ENCODE measurements around the gene JADE2. TPM values are rescaled to one million over a fixed set of nuclear protein-coding genes. Genes with fewer than 3 reads are reported as not detected.

The JADE2 gene
- total and polyA plus RNA-seq, 4 donors: 3.9 to 11.4 (median 5.5) TPM

DNA sequence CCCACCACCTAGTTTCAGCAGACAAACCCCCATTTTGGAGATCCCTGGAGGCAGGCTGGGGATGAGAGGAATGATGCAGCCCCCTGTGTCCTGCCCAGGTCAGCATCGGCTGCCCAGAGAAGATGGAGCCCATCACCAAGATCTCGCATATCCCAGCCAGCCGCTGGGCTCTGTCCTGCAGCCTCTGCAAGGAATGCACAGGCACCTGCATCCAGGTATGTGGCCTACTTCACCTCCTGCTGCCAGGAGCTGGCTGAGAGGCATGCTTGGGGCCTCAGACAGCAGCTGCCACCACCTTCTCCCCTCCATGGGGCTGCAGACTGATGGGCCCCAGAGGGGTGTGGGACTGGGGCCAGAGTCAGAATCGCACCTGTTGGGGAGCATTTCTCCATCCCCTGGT lies 38.9 kb downstream of the JADE2 start:
- Histone ChIP-seq H3K4me3 (ENCODE audit: low read depth in 1 of 3, low read length in 3 of 3) (no peak overlapping the region), H3K36me3 (ENCODE audit: control insufficient read depth in 4 of 4, insufficient read depth in 3 of 4, low read depth in 1 of 4, low read length in 3 of 4) (peaks cover 11 to 54% (median 48%) of the 10 kb centered on the region in 4 donors), H3K9me3 (ENCODE audit: control insufficient read depth in 4 of 4, low read length in 3 of 4) (no peaks in the 10 kb centered on the region), H3K4me1 (ENCODE audit: control insufficient read depth in 4 of 4, insufficient read depth in 4 of 4, low read length in 3 of 4) (peaks cover 13 to 29% (median 25%) of the 10 kb centered on the region in 4 donors), H3K27me3 (ENCODE audit: control insufficient read depth in 4 of 4, insufficient read depth in 4 of 4, low read length in 3 of 4) (no peaks in the 10 kb centered on the region), H3K9ac (ENCODE audit: low read depth in 1 of 2, low read length in 2 of 2) (no peak overlapping the region), H3K27ac (ENCODE audit: low read depth in 1 of 2, low read length in 2 of 2) (no peak overlapping the region)
- 96% methylated on average over 4 of the region's 4 CpGs for WGBS
- DNase-seq (ENCODE audit: low spot score): no peak
- no peak for TF ChIP-seq HNF4G (IDR thresholded peaks at IDR 0.05)
- no peak for TF ChIP-seq HNF4A (conservative IDR thresholded peaks at IDR 0.05)
- TF ChIP-seq NR2F2 (IDR thresholded peaks at IDR 0.05): no peak
- TF ChIP-seq, protein P1, sequence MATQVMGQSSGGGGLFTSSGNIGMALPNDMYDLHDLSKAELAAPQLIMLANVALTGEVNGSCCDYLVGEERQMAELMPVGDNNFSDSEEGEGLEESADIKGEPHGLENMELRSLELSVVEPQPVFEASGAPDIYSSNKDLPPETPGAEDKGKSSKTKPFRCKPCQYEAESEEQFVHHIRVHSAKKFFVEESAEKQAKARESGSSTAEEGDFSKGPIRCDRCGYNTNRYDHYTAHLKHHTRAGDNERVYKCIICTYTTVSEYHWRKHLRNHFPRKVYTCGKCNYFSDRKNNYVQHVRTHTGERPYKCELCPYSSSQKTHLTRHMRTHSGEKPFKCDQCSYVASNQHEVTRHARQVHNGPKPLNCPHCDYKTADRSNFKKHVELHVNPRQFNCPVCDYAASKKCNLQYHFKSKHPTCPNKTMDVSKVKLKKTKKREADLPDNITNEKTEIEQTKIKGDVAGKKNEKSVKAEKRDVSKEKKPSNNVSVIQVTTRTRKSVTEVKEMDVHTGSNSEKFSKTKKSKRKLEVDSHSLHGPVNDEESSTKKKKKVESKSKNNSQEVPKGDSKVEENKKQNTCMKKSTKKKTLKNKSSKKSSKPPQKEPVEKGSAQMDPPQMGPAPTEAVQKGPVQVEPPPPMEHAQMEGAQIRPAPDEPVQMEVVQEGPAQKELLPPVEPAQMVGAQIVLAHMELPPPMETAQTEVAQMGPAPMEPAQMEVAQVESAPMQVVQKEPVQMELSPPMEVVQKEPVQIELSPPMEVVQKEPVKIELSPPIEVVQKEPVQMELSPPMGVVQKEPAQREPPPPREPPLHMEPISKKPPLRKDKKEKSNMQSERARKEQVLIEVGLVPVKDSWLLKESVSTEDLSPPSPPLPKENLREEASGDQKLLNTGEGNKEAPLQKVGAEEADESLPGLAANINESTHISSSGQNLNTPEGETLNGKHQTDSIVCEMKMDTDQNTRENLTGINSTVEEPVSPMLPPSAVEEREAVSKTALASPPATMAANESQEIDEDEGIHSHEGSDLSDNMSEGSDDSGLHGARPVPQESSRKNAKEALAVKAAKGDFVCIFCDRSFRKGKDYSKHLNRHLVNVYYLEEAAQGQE (IDR thresholded peaks at IDR 0.05): no peak
- no peak for TF ChIP-seq ZBTB33 (IDR thresholded peaks at IDR 0.05)
- TF ChIP-seq TAF1 (conservative IDR thresholded peaks at IDR 0.05): no peak

DNA sequence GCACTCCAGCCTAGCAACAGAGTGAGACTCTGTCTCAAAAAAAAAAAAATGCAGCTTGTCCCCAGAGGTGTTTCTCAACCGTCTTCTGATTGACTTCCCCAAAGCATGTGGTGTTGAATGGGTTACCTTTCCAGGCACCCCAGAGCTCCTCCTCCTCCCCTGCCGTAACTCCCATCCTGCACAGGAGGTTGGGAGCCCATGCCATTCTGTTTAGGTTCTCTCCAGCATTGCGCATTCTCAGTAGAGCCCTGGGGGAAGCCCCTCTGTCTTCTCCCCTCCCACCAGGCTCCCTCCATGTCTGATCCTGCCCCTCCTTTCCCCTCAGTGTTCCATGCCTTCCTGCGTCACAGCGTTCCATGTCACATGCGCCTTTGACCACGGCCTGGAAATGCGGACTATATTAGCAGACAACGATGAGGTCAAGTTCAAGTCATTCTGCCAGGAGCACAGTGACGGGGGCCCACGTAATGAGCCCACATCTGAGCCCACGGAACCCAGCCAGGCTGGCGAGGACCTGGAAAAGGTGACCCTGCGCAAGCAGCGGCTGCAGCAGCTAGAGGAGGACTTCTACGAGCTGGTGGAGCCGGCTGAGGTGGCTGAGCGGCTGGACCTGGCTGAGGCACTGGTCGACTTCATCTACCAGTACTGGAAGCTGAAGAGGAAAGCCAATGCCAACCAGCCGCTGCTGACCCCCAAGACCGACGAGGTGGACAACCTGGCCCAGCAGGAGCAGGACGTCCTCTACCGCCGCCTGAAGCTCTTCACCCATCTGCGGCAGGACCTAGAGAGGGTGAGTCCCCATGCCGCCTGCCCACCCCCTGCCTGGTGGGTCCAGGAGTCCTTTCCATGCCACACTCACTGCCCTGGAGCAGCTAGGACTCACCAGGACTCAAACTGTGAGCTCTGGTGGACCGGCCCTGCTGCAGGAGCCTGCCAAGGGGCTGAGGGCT lies 40.6 kb downstream of the JADE2 start:
- TF ChIP-seq CTCF (IDR thresholded peaks at IDR 0.05; ENCODE audit: low read depth, low read length, missing input control) (no peak), ZBTB33 (IDR thresholded peaks at IDR 0.05) (no peak), EGR1 (IDR thresholded peaks at IDR 0.05; ENCODE audit: low read depth in 2 of 2) (no peak), ATF3 (IDR thresholded peaks at IDR 0.05) (no peak), HNF4A (conservative IDR thresholded peaks at IDR 0.05) (no peak), YY1 (IDR thresholded peaks at IDR 0.05) (no peak), RXRA (IDR thresholded peaks at IDR 0.05) (no peak), HNF4G (IDR thresholded peaks at IDR 0.05) (no peak), JUND (IDR thresholded peaks at IDR 0.05) (no peak), FOXA1 (IDR thresholded peaks at IDR 0.05) (no peak), FOXA2 (IDR thresholded peaks at IDR 0.05) (no peak)
- no peak overlapping the region for H3K9ac ChIP-seq (ENCODE audit: low read depth in 1 of 2, low read length in 2 of 2)
- H3K27ac ChIP-seq (ENCODE audit: low read depth in 1 of 2, low read length in 2 of 2): no peak overlapping the region
- no peaks in the 10 kb centered on the region for H3K9me3 ChIP-seq (ENCODE audit: control insufficient read depth in 4 of 4, low read length in 3 of 4)
- no peaks in the 10 kb centered on the region for H3K27me3 ChIP-seq (ENCODE audit: control insufficient read depth in 4 of 4, insufficient read depth in 4 of 4, low read length in 3 of 4)
- H3K4me3 ChIP-seq (ENCODE audit: low read depth in 1 of 3, low read length in 3 of 3): no peak overlapping the region
- H3K36me3 ChIP-seq (ENCODE audit: control insufficient read depth in 4 of 4, insufficient read depth in 3 of 4, low read depth in 1 of 4, low read length in 3 of 4): peaks cover 11 to 45% (median 39%) of the 10 kb centered on the region in 4 donors
- 96% methylated on average over 28 of the region's 28 CpGs for WGBS
- DNase-seq (ENCODE audit: low spot score): no peak
- peaks cover 13 to 38% (median 31%) of the 10 kb centered on the region in 4 donors for H3K4me1 ChIP-seq (ENCODE audit: control insufficient read depth in 4 of 4, insufficient read depth in 4 of 4, low read length in 3 of 4)

Data from liver (tissue), 9 donors.